Measurements from ENCODE around the gene TGDS. TPM values are rescaled to one million over a fixed set of nuclear protein-coding genes. Genes with fewer than 3 reads are reported as not detected.
"Not testable (repeated sequence)": the region's sequence is repeated elsewhere in the genome, so short reads cannot be mapped to it uniquely, and the experiment has no call there.

The TGDS gene
- total RNA-seq, 1 donor from 2014 or later = 8.4 TPM

- Mint-ChIP-seq H3K9me3 (ENCODE audit: low read depth) (peaks cover 12% of the 10 kb centered on the region), H3K36me3 (ENCODE audit: low read depth) (no peaks in the 10 kb centered on the region), H3K27me3 (ENCODE audit: low read depth) (peaks cover 35% of the 10 kb centered on the region), H3K27ac (ENCODE audit: unreplicated experiment) (no peak overlapping the region), H3K4me3 (ENCODE audit: unreplicated experiment) (no peak overlapping the region), H3K4me1 (ENCODE audit: low read depth) (no peaks in the 10 kb centered on the region)
- DNase-seq (ENCODE audit: low spot score) = no peak
- TF ChIP-seq CTCF (IDR thresholded peaks at IDR 0.05) = no peak
These were observed 60.2 kb downstream of the TGDS start for GRCh38 chr13:94535775-94536174.

GRCh38 chr13:94535231-94535630 lies 60.7 kb downstream of the TGDS start:
- TF ChIP-seq CTCF (IDR thresholded peaks at IDR 0.05) = no peak
- no peak overlapping the region for H3K4me3 Mint-ChIP-seq (ENCODE audit: unreplicated experiment)
- H3K9me3 Mint-ChIP-seq (ENCODE audit: low read depth) = peaks cover 15% of the 10 kb centered on the region
- peaks cover 32% of the 10 kb centered on the region for H3K27me3 Mint-ChIP-seq (ENCODE audit: low read depth)
- no peak overlapping the region for H3K27ac Mint-ChIP-seq (ENCODE audit: unreplicated experiment)
- no peaks in the 10 kb centered on the region for H3K36me3 Mint-ChIP-seq (ENCODE audit: low read depth)
- H3K4me1 Mint-ChIP-seq (ENCODE audit: low read depth) = no peaks in the 10 kb centered on the region
- no peak for DNase-seq (ENCODE audit: low spot score)

GRCh38 chr13:94534166-94534565 lies 61.8 kb downstream of the TGDS start:
- no peak for DNase-seq (ENCODE audit: low spot score)
- H3K4me1 Mint-ChIP-seq (ENCODE audit: low read depth) = no peaks in the 10 kb centered on the region
- no peak overlapping the region for H3K27ac Mint-ChIP-seq (ENCODE audit: unreplicated experiment)
- H3K9me3 Mint-ChIP-seq (ENCODE audit: low read depth) = peaks cover 23% of the 10 kb centered on the region
- peaks cover 4% of the 10 kb centered on the region for H3K36me3 Mint-ChIP-seq (ENCODE audit: low read depth)
- H3K4me3 Mint-ChIP-seq (ENCODE audit: unreplicated experiment) = no peak overlapping the region
- TF ChIP-seq CTCF (IDR thresholded peaks at IDR 0.05) = no peak
- H3K27me3 Mint-ChIP-seq (ENCODE audit: low read depth) = peaks cover 35% of the 10 kb centered on the region

- not testable (repeated sequence) for H3K4me1 Mint-ChIP-seq (ENCODE audit: low read depth); H3K36me3 Mint-ChIP-seq (ENCODE audit: low read depth); H3K27ac Mint-ChIP-seq (ENCODE audit: unreplicated experiment); H3K4me3 Mint-ChIP-seq (ENCODE audit: unreplicated experiment); DNase-seq (ENCODE audit: low spot score)
- Mint-ChIP-seq H3K27me3 (ENCODE audit: low read depth) (peaks cover 30% of the 10 kb centered on the region), H3K9me3 (ENCODE audit: low read depth) (peaks cover 35% of the 10 kb centered on the region)
These were observed 63.7 kb downstream of the TGDS start for GRCh38 chr13:94532278-94532677.

- H3K4me3 Mint-ChIP-seq (ENCODE audit: unreplicated experiment); H3K4me1 Mint-ChIP-seq (ENCODE audit: low read depth); DNase-seq (ENCODE audit: low spot score); H3K36me3 Mint-ChIP-seq (ENCODE audit: low read depth); H3K27ac Mint-ChIP-seq (ENCODE audit: unreplicated experiment): not testable (repeated sequence)
- peaks cover 29% of the 10 kb centered on the region for H3K27me3 Mint-ChIP-seq (ENCODE audit: low read depth)
- H3K9me3 Mint-ChIP-seq (ENCODE audit: low read depth) = peaks cover 37% of the 10 kb centered on the region
These were observed 69.0 kb downstream of the TGDS start for GRCh38 chr13:94526956-94527355.

GRCh38 chr13:94525781-94526180 lies 70.2 kb downstream of the TGDS start:
- Mint-ChIP-seq H3K9me3 (ENCODE audit: low read depth) (peaks cover 28% of the 10 kb centered on the region), H3K4me3 (ENCODE audit: unreplicated experiment) (no peak overlapping the region), H3K4me1 (ENCODE audit: low read depth) (no peaks in the 10 kb centered on the region), H3K36me3 (ENCODE audit: low read depth) (peaks cover 4% of the 10 kb centered on the region), H3K27me3 (ENCODE audit: low read depth) (peaks cover 31% of the 10 kb centered on the region), H3K27ac (ENCODE audit: unreplicated experiment) (no peak overlapping the region)
- no peak for TF ChIP-seq CTCF (IDR thresholded peaks at IDR 0.05)
- no peak for DNase-seq (ENCODE audit: low spot score)
